BLaER1 treated with 17β-estradiol and CSF1 and Interleukin-3, amounts not matched to agents 10 nM and 100 nM (cell line): ENCODE data around the gene GRIK2.

ENCODE experiments used
- H3K27ac ChIP-seq, 11 experiments: shearing (Covaris generic); formaldehyde crosslinking; 2 replicates each; pipeline ENCODE4 v1.8.1; 2022
- H3K27me3 ChIP-seq, 11 experiments: shearing (Covaris generic); formaldehyde crosslinking; 2 replicates each; pipeline ENCODE4 v1.8.1; 2022
- H3K36me3 ChIP-seq, 11 experiments: shearing (Covaris generic); formaldehyde crosslinking; 2 replicates each; pipeline ENCODE4 v1.8.1; 2022
- H3K4me1 ChIP-seq, 10 experiments: shearing (Covaris generic); formaldehyde crosslinking; 2 replicates each; pipeline ENCODE4 v1.8.1; 2022
- H3K4me2 ChIP-seq, 11 experiments: shearing (Covaris generic); formaldehyde crosslinking; 2 replicates each; pipeline ENCODE4 v1.8.1; 2022
- H3K4me3 ChIP-seq, 10 experiments: shearing (Covaris generic); formaldehyde crosslinking; 2 replicates each; pipeline ENCODE4 v1.8.1; 2022
- H3K9ac ChIP-seq, 11 experiments: shearing (Covaris generic); formaldehyde crosslinking; 2 replicates each; pipeline ENCODE4 v1.8.1; 2022
- H3K9me3 ChIP-seq, 11 experiments: shearing (Covaris generic); formaldehyde crosslinking; replicated peaks in 1 of 11; 2 replicates each; pipeline ENCODE4 v1.8.1; 2022
- H4K20me1 ChIP-seq, 11 experiments: shearing (Covaris generic); formaldehyde crosslinking; 2 replicates each; pipeline ENCODE4 v1.8.1; 2022
- Cebpa-rat ChIP-seq, 11 experiments: shearing (Covaris generic); IDR thresholded peaks; 2 replicates each; pipeline ENCODE4 v1.8.1; 2022

GRIK2 gene

GRCh38 chr6:101755931-101756330 lies 362.4 kb downstream of the GRIK2 start:
- Histone ChIP-seq H3K9me3 (no peaks in the 10 kb centered on the region), H3K9ac (no peak overlapping the region), H3K4me2 (no peak overlapping the region), H3K4me3 (no peak overlapping the region), H3K36me3 (no peaks in the 10 kb centered on the region), H3K27me3 (no peaks in the 10 kb centered on the region), H3K4me1 (peaks cover 0 to 3% (median 1%) of the 10 kb centered on the region in 10 experiments; a peak in 9 of 20 replicates), H4K20me1 (no peaks in the 10 kb centered on the region), H3K27ac (no peak overlapping the region)
- no peak for TF ChIP-seq Cebpa-rat (IDR thresholded peaks at IDR 0.05)

DNA sequence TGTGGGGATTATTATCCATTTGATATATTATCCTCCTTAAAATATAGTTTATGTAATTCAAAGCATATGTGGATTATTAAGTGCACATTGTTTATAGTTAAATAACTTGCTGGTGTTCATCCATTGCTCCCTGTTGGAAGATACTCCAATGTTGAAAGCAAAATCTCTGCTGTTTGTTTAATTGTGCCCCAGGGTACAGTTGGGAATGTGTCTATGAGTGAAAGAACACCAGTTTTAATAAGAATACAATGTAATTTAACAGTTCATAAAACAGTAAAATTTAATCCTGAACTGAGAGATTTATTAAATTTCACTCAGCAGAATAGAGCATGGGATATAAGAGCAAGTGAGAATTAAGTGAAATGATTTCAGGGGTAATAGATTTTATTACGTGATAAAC lies 364.9 kb downstream of the GRIK2 start:
- Histone ChIP-seq H3K4me2 (no peak overlapping the region), H3K27me3 (no peaks in the 10 kb centered on the region), H4K20me1 (no peaks in the 10 kb centered on the region), H3K9ac (no peak overlapping the region), H3K9me3 (peaks cover 0 to 18% (median 0%) of the 10 kb centered on the region in 11 experiments; a peak in 6 of 22 replicates), H3K4me3 (no peak overlapping the region), H3K36me3 (no peaks in the 10 kb centered on the region), H3K4me1 (peaks cover 0 to 13% (median 5%) of the 10 kb centered on the region in 10 experiments; a peak in 11 of 20 replicates), H3K27ac (no peak overlapping the region)
- TF ChIP-seq Cebpa-rat (IDR thresholded peaks at IDR 0.05) = no peak

- peaks cover 0 to 13% (median 5%) of the 10 kb centered on the region in 10 experiments; a peak in 11 of 20 replicates for H3K4me1 ChIP-seq
- H3K27ac ChIP-seq = peak overlapping the region in 10 of 11 experiments; percentile 5 to 80 (median 57); a peak in 15 of 22 replicates
- H3K36me3 ChIP-seq = no peaks in the 10 kb centered on the region
- peak in 3 of 11 experiments; percentile 34 to 62 (median 50); a peak in 7 of 22 replicates for TF ChIP-seq Cebpa-rat (IDR thresholded peaks at IDR 0.05)
- H3K4me3 ChIP-seq = no peak overlapping the region
- H3K9ac ChIP-seq = peak overlapping the region in 1 of 11 experiments; percentile 50; a peak in 3 of 22 replicates
- no peaks in the 10 kb centered on the region for H3K27me3 ChIP-seq
- peak overlapping the region in 6 of 11 experiments; percentile 3 to 54 (median 23); a peak in 9 of 22 replicates for H3K4me2 ChIP-seq
- H3K9me3 ChIP-seq = peaks cover 0 to 18% (median 0%) of the 10 kb centered on the region in 11 experiments; a peak in 6 of 22 replicates
- H4K20me1 ChIP-seq = no peaks in the 10 kb centered on the region
Measured at GRCh38 chr6:101760843-101761621, 367.5 kb downstream of the GRIK2 start.

DNA sequence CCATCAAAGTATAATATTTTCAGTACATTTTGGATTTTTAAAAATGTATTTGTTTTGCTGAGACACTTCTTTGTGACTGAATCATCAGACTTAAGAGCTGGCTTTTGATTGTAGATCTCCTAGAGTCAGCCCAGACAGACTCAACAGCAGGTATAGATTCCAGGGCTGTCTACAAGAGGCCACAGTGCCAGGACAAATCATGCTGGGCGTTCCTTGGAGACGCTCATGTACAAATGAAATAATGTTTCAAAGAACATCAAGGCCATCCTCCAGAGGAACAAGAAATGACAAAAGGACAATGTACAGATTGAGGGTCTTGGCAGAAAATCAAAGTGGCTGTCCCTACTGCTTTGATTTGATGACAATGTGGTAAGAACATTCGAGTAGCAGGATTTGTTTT lies 369.3 kb downstream of the GRIK2 start:
- Histone ChIP-seq H3K9ac (no peak overlapping the region), H3K4me2 (no peak overlapping the region), H3K4me1 (peaks cover 0 to 13% (median 5%) of the 10 kb centered on the region in 10 experiments; a peak in 11 of 20 replicates), H3K4me3 (no peak overlapping the region), H3K36me3 (no peaks in the 10 kb centered on the region), H3K27me3 (no peaks in the 10 kb centered on the region), H3K27ac (peak overlapping the region in 4 of 11 experiments; percentile 28 to 80 (median 58); a peak in 7 of 22 replicates), H4K20me1 (no peaks in the 10 kb centered on the region), H3K9me3 (peaks cover 0 to 18% (median 0%) of the 10 kb centered on the region in 11 experiments; a peak in 6 of 22 replicates)
- no peak for TF ChIP-seq Cebpa-rat (IDR thresholded peaks at IDR 0.05)

GRCh38 chr6:101765281-101765680 lies 371.8 kb downstream of the GRIK2 start:
- H3K4me3 ChIP-seq = no peak overlapping the region
- no peak overlapping the region for H3K4me2 ChIP-seq
- no peaks in the 10 kb centered on the region for H3K36me3 ChIP-seq
- H3K27me3 ChIP-seq = no peaks in the 10 kb centered on the region
- H3K4me1 ChIP-seq = peaks cover 0 to 13% (median 5%) of the 10 kb centered on the region in 10 experiments; a peak in 11 of 20 replicates
- H3K9me3 ChIP-seq = peaks cover 0 to 18% (median 0%) of the 10 kb centered on the region in 11 experiments; a peak in 6 of 22 replicates
- no peaks in the 10 kb centered on the region for H4K20me1 ChIP-seq
- no peak overlapping the region for H3K27ac ChIP-seq
- TF ChIP-seq Cebpa-rat (IDR thresholded peaks at IDR 0.05) = no peak
- no peak overlapping the region for H3K9ac ChIP-seq

DNA sequence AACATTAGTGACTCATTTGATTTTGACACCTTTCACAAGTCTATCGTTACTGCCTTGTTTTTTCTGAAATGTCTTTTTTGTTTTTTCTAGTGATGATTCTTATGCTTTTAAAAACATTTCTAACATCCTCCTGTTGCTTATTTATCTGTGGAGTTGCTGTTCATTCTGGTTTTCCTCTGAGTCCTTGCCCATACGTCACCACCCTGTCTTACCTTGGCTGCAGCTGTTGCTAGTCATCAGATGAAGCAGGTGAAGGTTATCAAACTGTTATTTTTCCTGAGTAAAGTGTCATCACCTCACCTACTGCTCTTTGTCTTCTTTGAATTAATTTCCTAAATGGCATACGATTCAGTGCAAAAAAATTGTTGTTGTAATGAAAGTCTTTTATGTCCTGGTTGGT lies 376.6 kb downstream of the GRIK2 start:
- Histone ChIP-seq H4K20me1 (no peaks in the 10 kb centered on the region), H3K36me3 (no peaks in the 10 kb centered on the region), H3K4me2 (no peak overlapping the region), H3K27me3 (no peaks in the 10 kb centered on the region), H3K9me3 (no peaks in the 10 kb centered on the region), H3K27ac (no peak overlapping the region), H3K4me3 (no peak overlapping the region), H3K9ac (no peak overlapping the region), H3K4me1 (no peaks in the 10 kb centered on the region)
- TF ChIP-seq Cebpa-rat (IDR thresholded peaks at IDR 0.05) = no peak

- H3K4me2 ChIP-seq = no peak overlapping the region
- no peaks in the 10 kb centered on the region for H3K4me1 ChIP-seq
- H3K9me3 ChIP-seq = no peaks in the 10 kb centered on the region
- no peak overlapping the region for H3K9ac ChIP-seq
- no peaks in the 10 kb centered on the region for H3K36me3 ChIP-seq
- no peaks in the 10 kb centered on the region for H3K27me3 ChIP-seq
- H4K20me1 ChIP-seq = no peaks in the 10 kb centered on the region
- H3K27ac ChIP-seq = no peak overlapping the region
- no peak for TF ChIP-seq Cebpa-rat (IDR thresholded peaks at IDR 0.05)
- H3K4me3 ChIP-seq = no peak overlapping the region
Measured at GRCh38 chr6:101776919-101777350, 383.4 kb downstream of the GRIK2 start.

DNA sequence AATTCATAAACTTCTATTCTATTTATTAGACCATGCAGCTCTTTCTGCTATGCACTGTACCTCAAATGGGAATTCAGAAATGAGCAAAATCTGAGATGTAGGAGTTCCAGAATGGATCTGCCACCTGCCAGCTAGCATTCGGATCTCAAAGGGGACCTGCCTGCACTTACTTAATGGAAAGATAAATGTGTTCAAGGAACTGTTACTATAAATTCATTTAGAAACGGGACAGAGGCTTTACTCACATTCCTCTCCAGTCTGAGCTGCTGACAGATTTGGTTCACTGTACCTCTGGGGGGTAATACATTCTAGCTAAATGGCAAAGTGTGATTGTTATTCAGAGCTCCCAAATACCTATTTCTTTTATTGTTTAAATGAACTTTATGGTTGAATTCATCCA lies 384.1 kb downstream of the GRIK2 start:
- Histone ChIP-seq H3K27me3 (no peaks in the 10 kb centered on the region), H4K20me1 (no peaks in the 10 kb centered on the region), H3K27ac (no peak overlapping the region), H3K4me3 (no peak overlapping the region), H3K9ac (no peak overlapping the region), H3K4me2 (no peak overlapping the region), H3K9me3 (0 out of 22 replicates have a peak, but pooled peaks cover 0 to 4% (median 0%) of the 10 kb centered on the region in 11 experiments), H3K36me3 (no peaks in the 10 kb centered on the region), H3K4me1 (no peaks in the 10 kb centered on the region)
- no peak for TF ChIP-seq Cebpa-rat (IDR thresholded peaks at IDR 0.05)

GRCh38 chr6:101779051-101779844 lies 385.7 kb downstream of the GRIK2 start:
- no peaks in the 10 kb centered on the region for H3K4me1 ChIP-seq
- H3K9ac ChIP-seq = no peak overlapping the region
- H3K4me2 ChIP-seq = no peak overlapping the region
- H3K27ac ChIP-seq = no peak overlapping the region
- H3K9me3 ChIP-seq = peaks cover 0 to 14% (median 4%) of the 10 kb centered on the region in 11 experiments; a peak in 6 of 22 replicates
- no peak overlapping the region for H3K4me3 ChIP-seq
- H3K27me3 ChIP-seq = no peaks in the 10 kb centered on the region
- H3K36me3 ChIP-seq = no peaks in the 10 kb centered on the region
- H4K20me1 ChIP-seq = no peaks in the 10 kb centered on the region
- TF ChIP-seq Cebpa-rat (IDR thresholded peaks at IDR 0.05) = no peak
